HG03060 (cell line): ENCODE results near the gene CDCA4.

Source experiments
- ATAC-seq: cut with Tn5 transposase; IDR thresholded peaks from one replicate; pipeline ENCODE4 v1.9.1; 2021; ENCODE audit warnings: low read depth, moderate number of reproducible peaks; ENCODE audit not compliant: unreplicated experiment

Gene CDCA4

DNA sequence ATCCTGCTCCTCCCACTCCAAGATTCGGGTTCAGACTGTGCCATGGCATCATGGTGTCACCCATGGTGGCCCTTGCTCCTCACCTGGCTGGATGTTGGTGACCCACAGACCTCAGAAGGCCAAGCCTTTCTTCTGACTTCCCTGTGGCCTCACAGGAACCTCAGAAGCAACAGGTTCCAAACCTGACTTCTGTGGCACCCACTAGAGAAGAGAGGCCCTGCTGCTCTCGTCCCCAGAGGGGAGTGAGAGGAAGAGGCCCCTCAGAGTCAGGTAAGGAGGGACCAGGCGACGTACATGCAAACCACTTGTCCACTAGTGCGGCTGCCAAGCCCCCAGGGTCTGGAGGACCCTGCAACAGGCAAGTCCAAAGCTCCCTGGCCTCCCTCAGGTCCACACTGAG, 24.9 kb downstream of the CDCA4 start:
- no peak for ATAC-seq

DNA sequence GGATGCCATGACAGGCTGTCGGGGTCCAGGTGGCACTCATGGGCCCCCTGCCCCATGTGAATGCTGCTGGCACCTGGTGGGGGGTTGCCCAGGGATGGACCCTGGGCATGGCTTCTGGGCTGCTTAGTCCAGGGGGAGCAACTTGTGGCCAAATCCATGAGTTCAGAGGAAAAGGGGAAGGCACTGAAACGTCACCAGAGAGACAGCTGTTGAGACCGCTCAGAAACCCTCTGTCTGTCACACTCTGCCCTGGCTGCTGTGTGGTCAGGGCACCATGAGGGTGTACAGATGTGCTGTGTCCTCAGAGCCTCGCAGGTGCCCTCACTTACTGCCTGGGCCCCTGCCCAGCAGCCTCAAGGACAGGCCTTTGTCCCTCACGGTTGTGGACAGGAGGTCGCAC, 25.9 kb downstream of the CDCA4 start:
- ATAC-seq: no peak

DNA sequence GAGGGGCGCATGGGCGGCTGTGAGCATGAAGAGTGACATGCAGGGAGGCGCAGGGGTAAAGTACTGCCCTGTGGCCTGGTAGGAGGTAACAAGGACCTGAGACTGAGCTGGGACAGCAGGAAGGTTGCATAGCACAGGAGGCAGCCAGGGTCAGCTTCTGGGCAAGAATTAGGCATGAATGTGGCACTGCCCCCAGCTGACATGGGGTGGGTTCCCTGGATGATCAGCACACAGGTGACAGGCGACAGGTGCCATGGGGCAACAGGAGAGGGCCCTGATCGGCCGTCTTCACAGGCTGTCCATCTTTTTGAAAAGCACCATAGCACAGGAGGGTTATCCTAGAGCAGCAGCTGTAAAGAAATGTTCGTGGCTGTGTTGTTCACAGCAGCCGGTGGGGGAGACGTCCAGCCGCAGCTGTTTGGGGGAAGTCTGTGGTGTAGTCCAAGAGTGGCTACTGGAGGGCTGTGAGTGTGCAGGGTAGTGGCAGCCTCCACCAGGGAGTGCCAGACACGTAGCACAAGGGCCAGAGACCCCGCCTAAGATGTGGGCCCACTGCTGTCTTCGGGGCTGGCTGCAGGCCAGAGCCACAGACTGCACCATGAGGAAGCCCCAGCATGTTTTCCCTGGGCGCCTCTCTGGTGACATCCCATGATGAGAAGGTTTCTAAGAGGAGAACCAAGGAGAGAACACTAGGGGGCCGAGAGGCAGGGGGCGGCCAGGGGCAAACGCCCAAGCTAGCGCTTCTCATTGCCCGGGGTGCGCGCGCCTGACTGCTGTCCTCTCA, 26.9 kb downstream of the CDCA4 start:
- ATAC-seq: no peak

DNA sequence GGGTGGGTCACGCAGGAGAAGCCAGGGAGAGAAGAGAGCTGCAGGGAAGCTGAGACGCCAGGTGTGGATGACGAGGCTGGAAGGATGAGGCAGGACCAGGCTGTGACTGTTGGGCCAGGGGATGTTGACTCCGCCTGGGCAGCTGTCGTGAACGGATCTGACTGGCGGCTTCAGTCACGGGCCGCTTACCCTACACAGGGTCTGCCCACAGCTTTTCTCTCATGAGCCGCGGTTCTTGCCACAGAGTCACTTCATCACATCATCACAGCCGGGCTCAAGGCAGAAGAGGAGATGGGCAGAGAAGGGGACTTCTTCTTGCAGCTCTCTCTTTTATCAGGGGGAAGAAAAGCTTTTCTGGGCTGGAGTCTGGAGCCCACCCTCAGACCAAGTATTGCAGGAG, 27.6 kb downstream of the CDCA4 start:
- ATAC-seq: no peak

DNA sequence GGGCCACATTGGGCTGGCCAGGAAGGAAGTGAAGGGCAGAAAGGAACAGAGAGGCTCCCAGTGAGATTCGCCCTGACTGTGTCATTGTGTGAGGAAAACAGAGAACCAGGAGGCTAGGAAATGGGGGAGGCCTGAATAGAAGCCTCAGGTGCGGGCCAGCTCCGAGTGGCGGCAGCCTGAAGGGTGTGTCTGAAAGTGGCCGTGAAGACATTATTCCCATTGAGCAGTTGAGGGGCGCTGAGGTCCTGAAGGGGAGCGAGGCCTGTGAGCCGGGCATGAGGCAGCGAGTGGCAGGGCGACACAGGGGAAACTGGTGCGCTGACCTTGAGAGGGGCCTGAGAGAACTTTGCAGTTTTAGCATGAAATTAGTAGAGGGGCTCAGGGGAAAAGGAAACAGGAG, 28.4 kb downstream of the CDCA4 start:
- ATAC-seq: no peak

DNA sequence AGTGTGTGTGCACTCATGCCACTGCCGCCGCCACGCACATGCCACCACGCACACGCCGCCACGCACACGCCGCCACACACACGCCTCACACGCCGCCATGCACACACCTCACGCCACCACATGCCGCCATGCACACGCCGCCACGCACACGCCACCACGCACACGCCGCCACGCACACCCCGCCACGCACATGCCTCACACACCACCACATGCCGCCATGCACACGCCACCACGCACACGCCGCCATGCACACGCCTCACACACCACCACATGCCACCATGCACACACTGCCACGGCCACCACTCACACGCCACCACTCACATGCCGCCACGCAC, 29.0 kb downstream of the CDCA4 start:
- ATAC-seq: no peak

DNA sequence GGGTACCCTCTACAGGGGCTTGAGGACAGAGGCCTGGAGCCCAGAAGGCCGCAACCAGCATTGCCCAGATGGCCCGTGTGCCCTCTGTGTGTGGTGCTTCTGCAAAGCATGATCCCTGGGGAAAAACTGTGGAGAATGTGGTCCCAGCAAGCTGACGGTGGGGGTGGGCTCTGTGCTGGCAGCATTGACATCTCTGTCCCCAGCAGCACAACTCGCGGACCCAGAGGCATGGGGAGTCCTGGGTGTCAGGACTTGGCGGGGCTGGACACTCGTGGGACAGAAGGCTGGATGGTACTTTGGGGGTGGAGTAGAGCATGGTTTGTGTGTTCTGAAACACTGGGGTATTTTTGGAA, 31.0 kb downstream of the CDCA4 start:
- no peak for ATAC-seq

DNA sequence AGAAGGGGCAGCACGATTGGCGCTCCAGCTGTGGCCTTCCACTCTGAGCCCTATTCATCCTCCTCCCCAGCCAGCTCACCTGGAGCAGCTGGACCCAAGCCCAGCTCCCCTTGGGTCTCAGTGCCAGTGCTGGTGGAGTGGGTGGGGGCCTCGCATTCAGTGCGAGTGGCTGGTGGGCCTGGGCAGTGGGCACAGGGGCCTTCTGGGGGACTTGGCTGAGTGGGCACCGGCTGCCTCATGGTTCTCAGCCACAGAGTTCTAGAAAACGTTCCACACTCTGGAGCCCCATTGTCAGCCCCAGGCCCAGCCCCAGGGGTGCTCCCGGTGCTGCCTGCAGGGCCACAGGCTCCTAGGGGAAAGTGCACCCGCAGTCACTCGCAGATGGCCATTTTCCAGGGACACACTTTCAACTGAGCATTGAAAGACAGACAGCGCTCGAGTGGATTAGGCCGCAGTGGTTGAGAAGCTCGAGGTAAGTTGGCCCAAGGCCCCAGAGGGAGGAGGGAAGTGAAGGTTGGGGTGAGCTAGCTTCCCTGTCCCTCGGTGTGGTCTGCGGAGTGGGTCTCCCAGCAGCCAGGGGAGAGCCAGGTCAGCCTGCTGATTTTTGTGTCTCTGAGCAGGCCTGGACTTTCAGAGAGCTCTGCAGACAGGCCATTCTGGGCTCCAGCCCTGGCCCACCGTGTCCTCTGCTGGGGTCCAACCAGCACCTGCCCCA, 31.5 kb downstream of the CDCA4 start:
- ATAC-seq: no peak

DNA sequence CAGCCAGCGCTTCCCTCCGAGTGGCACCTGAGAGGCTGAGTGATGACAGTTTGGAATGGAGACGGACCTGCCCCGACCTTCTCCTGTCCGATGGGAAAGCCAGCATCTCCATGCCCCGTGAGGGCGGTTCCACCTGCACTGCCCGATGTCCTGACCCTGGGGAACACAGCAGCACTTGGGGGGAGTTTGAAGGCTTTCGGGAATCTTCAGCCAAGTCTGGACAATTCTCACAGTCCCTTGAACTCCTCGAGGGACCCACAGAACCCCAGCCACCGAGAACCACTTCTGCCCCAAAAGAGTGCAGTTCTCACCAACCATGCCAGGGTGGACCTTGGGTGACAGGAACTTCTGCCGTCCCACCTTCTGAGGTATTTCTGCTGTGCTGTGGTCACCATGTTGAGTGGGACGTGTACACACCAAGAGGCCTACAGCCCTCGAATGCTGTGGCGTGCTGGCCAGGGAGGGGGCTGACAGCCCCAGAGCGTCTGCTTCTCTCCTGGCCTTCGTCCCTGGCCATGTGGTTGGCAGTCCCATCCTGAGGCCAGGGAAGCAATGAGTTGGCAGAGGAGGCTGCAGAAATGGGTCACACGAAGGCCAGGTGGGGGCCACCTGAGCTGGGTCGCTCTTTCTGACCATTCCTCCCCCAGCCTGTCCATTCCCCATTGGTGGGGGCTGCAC, 34.3 kb downstream of the CDCA4 start:
- no peak for ATAC-seq

DNA sequence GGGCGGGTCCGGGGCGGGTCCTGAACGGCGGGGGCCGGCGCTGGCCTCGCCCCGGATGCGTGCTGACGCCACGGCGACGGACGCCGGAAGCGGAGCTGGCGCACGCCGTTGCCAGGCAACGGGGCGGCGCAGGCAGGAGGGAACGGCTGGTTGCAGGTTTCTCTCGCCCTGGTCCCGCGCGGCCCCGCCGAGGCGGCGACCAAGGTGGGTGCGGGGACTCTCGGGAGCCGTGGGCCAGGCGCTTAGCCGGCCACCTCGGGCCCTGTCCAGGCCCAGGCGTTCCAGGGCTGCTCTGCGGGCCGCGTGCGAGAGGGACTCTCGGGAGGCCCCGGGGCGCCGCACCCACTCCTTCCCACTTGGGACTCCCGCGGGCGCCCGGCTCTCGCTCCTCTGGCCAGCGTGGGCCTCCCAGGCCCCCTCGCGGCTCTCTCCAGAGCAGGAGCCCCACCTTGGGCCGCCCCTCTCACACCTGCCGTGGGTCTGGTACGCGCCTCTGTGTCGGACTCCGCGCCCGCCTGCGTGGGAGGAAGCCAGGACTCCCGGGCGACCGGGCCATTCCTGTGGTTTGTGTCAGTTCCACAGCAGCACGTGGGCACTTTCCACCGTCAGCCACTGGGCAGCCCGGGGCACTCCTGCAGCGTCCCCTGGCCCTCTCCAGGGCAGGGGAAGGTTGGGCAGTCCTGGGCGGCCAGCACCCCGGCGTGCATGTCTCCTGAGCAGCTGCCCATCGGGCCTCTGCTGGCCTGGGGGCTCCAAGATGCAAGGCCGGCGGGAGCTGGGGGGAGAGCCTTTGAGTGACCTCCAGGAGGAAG, 35.0 kb downstream of the CDCA4 start, which contains the start of gene CLBA1:
TSS of gene CLBA1 (plus strand) at position 114 of the 812 bp plus-strand sequence. CDS start at position 758, 644 bp downstream.
- no peak for ATAC-seq

DNA sequence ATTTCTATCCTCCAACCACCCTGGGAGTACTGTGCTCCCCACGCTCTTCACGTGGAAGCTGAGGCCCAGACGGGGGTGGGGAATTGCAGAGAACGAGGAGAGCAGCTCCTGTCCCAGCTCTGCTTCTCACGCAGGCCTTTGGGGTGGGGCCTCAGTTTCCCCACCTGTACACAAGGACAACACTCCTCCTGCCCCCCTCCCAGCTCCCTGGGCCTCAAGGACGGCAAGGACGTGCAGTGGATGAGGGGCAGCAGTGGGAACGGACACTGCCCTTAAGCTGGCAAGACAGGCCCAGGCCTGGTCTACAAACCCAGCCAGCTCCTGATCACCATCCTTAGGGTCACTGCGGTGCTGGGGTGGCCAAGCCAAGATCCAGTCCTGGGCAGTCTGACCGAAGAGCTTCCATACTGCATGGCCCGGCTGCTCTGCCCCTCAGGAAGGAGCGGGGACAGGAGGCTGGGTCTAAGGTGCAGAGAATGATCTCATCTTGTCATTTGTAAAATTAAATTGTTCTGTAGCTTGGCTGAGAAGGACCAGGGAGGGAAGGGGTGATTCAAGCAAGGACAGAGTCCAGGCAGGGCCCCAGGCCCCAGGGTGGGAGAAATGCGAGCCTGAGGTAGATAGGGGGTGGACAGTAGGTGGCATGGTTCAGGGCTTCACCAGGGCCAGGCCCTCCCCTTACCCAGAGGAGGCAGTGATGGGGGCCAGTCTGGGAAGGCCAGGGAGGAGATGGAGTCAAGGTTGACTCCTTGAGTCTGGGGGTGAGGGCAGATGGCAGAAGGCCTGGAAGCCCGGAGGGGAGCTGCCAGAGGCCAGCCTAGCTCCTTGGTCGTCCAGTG, 36.6 kb downstream of the CDCA4 start:
- no peak for ATAC-seq

DNA sequence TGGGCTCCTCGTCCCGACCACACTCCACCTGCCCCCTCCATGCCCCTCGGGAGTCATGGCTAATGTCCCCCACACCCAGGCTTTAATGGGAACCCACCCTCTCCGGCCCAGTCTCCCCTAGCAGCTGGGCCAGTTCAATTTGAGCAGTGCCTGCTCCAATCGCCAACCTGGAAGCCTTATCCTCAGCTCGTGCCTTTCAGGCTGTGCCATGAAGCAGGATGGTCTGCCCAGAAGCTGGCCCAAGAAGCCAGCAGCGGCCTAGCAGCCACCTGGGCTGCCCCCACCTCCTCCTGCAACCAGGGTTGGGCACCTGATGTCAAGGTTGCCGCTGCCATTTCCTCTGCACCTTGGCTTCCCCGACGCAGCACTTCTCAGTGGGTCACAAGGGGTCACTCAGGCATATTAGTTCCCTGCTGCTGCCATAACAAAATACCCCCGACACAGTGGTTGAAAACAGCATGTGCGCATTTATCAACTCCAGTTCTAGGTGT, 37.6 kb downstream of the CDCA4 start:
- no peak for ATAC-seq

DNA sequence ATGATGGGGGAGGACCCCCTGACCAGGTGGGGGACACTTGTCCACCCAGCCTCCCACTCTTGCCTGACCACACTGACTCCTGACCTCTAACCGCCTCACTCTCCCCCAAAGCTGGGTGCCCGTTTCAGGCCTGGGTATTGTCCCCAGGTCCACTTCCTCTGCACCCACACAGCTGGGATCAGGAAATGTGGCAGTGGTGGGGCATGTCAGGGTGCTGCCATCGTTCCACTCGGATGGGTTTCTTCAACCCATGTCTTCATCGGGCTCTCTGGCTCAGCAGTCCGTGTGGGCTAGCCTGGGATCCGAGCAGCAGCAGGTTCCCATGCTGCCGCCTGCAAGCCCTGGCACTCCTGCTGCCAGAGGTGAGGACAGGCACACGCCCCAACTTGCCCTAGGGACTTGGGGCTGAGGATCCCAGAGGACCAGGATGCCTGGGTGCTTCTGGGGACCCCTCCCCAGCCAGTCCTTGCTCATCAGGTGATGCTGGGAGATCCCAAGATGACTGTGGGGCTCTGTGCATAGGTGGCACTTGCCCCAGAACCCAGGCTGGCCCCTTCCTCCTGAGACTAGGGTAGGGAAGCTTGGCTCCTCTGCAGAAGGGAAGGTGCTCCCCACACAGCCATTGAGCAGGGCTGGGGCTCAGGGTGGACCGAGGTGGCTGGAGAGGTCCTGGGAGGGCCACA, 38.2 kb downstream of the CDCA4 start:
- ATAC-seq: no peak

DNA sequence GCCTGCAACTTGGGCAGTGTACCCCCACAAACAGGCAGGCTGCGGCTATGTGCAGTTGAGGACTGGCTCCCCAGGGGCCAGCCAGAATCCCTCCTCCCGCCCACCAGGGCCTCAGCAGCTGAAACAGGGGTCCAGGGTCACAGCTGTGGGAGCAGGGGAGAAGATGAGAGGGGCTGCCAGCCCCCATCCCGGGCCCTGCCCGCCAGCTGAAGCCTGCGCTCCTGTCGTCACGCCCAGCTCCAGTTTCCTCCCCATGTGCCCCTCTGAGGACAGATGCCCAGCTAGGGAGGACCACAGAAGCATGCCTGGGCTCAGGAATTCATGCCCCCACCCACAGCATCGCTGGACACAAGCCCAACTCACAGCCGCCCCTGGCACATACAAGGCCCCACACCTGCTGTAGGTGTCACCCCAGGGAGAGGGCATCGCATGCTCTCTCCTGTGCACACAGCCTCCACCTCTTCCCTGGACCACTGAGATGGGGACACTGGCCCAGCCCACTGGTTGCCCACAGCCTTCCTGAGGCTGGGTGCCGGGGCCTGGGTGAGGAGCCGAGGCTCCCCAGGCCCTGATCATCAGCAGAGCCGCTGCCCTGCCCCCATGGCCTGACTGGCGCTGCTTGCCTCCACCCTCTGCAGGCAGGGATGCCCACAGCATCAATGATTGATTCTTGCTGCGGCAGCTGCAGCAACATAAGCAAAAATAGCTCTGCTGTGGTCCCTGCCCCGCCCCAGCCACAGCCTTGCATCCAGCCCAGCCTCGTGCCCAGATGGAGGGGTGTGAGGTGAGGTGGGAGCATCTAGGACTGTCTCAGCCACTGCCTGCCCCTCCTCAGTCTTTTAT, 39.0 kb downstream of the CDCA4 start:
- ATAC-seq: no peak

DNA sequence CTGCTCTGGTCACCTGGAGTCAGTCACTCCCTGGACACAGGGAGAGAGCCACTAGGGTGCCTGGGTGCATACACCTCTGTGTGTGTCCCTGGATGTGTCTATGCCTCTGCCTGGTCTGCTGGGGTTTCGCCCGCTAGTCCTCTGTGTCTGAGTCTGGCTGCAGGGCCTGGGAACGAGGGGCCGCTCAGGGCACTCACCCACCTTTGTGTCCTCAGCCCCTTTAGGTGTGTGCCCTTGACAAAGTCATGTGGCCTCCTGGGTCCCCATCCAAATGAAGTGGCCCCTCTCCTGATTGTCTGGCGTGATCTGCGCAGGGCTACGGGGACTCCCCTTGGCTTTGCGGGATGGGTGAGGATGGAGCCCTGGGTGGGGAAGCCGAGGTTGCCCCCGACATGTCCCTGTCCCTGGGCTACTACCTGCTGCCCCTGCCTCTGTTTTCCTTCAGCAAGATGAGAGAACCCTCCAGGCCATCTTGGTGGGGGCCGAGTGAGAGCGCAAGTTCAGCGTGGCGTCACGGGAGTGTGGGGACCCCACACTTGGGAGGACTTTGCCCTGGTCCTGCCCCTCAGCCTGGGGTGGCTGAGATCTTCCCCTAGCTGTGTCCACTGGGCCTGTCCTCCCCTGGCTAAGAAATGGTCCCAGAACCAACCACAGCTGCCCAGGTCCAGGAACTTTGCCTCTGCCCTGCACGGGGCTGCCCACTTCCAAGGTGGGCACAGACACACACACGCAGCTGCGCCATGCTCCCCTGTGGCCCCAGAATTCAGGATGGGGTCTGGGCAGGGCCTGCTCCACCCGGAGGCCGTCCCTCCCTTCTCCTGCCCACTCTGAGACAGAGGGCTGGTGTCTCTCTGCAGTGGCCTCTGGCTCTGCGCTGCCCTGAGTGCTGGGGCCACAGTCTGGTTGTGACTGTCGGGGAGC, 40.0 kb downstream of the CDCA4 start:
- ATAC-seq: no peak

DNA sequence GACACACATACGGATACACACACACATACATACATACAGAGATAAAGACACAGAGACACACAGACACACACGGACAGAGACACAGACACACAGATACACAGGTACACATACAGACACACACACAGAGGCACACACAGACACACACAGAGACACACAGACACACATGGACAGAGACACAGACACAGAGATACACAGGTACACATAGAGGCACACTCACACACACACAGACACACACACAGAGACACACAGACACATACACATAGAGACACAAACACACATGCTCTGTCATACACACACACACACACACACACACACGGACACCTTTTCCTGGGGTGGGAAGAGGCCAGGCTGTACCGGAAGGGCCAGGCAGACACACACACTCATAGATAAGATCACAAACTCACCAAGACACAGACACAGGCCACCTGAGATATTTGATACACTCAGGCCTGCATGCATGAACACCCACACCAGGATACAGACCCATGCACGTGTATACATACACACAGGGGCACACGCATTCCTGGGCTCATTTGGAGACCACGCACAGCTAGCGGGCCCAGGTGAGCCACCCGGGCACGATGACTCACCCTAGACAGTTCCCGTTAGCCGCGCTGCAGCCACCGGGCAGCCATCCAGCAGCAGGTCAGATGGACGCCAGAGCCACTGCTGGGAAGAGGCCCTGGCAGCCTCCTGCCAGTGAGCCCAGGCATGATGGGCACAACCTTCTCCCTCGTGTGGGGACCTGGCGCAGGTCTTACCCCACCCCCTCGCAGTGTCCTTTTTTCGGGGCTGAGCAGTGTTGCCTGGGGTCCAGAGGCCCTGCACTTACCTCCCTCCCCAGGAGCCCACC, 40.9 kb downstream of the CDCA4 start:
- no peak for ATAC-seq
